Large intestine (tissue), 3 donors: ENCODE data around the gene ENDOG. TPM values are rescaled to one million over a fixed set of nuclear protein-coding genes. Genes with fewer than 3 reads are reported as not detected.
A peak's percentile ranks its signal among the peaks of the same experiment; 100 is the strongest.
"Not testable (repeated sequence)": the region's sequence is repeated elsewhere in the genome, so short reads cannot be mapped to it uniquely, and the experiment has no call there.

Experiments used
- DNase-seq, 2 donors: peaks; one replicate each; pipeline versions ENCODE4 v3.0.0 to v3.0.0-alpha.2; 2013
- H3K27ac ChIP-seq: one replicate; pipeline ENCODE4 v1.5.1; 2013; ENCODE audit warnings: low read length
- H3K27me3 ChIP-seq: 2 replicates; pipeline ENCODE4 v1.6.1; 2013; ENCODE audit warnings: low read length; ENCODE audit not compliant: control insufficient read depth, insufficient read depth
- H3K36me3 ChIP-seq: 2 replicates; pipeline ENCODE4 v1.6.1; 2013; ENCODE audit warnings: low read length; ENCODE audit not compliant: control insufficient read depth, insufficient read depth
- H3K4me1 ChIP-seq: one replicate; pipeline ENCODE4 v1.6.1; 2013; ENCODE audit warnings: low read length; ENCODE audit not compliant: control insufficient read depth, insufficient read depth
- H3K4me3 ChIP-seq: one replicate; pipeline ENCODE4 v1.5.1; 2013; ENCODE audit warnings: low read length
- H3K9me3 ChIP-seq: one replicate; pipeline ENCODE4 v1.6.1; 2013; ENCODE audit warnings: mild to moderate bottlenecking, low read depth, low read length, moderate library complexity; ENCODE audit not compliant: control insufficient read depth
- WGBS: methylation state at CpG from one replicate; pipeline ENCODE4 v1.1.5; 2013; ENCODE audit warnings: low lambda C conversion rate; ENCODE audit not compliant: insufficient coverage; 5-methylcytosine and 5-hydroxymethylcytosine counted together
- polyA plus RNA-seq: library from polyadenylated mRNA; unstranded; fragments of 120-200 nt; gene quantifications from one replicate; pipeline ENCODE4 v1.2.1, GENCODE V29; 2013

ENDOG gene
- polyA plus RNA-seq, 1 donor, result 14.4 TPM

DNA sequence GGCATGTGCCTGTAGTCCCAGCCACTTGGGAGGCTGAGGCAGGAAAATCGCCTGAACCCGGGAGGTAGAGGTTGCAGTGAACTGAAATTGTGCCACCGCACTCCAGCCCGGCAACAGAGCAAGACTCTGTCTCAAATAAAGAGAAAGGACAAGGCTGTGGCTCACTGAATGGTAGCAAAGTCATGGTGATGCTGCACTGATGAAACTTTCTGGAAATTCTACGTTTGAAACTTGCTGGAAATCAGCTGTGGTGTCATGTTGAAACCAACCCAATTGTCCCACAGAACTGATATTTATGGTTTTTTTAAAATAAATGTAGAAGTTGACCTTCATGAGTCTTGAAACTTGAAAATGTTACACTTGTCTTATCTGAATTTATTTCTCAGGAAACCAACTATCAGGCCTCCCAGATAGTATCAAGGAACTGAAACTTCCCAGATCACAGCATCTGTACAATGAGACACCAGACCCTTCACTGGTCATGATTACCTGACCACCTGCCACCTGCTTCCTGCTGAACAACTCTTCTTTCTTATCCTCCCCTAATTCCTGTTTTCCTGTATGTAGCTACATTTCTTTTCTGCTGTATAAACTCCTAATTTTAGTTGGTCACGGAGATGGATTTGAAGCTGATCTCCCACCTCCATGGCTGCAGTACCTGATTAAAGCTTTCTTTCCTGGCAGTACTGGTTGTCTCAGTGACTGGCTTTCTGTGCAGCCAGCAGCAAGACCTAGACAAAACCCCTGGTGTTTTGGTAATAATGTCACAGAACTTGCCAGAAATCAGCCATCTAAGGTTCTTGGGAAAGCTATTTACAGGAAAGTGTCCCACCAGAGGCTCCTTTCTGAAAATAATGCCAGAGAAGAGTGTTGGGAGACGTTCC lies 36.9 kb upstream of the ENDOG start:
- no CpG with 5 or more reads among the region's 7 CpGs for WGBS
- Histone ChIP-seq H3K4me1 (no peaks in the 10 kb centered on the region), H3K27ac (no peak overlapping the region), H3K36me3 (no peaks in the 10 kb centered on the region), H3K9me3 (no peaks in the 10 kb centered on the region), H3K27me3 (no peaks in the 10 kb centered on the region), H3K4me3 (no peak overlapping the region)
- no peak for DNase-seq

DNA sequence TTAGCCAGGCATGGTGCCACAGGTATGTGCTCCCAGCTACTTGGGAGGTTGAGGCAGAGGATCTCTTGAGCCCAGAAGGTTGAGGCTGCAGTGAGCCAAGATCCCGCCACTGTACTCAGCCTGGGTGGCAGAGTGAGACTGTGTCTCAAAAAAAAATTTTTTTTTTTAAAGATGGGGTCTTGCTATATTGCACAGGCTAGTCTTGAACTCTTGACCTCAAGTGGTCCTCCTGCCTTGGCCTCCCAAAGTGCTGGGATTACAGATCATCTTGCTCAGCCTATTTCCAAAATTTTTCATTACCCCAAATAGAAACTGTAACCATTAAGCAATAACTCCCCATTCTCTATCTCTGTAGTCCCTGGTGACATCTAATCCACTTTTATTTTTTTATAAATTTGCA lies 35.6 kb upstream of the ENDOG start:
- Histone ChIP-seq H3K4me3 (no peak overlapping the region), H3K27ac (no peak overlapping the region), H3K4me1 (peaks cover 3% of the 10 kb centered on the region), H3K9me3 (no peaks in the 10 kb centered on the region), H3K27me3 (no peaks in the 10 kb centered on the region), H3K36me3 (no peaks in the 10 kb centered on the region)
- WGBS, result 86% methylated on average over 1 of the region's 1 CpG
- DNase-seq, result no peak

DNA sequence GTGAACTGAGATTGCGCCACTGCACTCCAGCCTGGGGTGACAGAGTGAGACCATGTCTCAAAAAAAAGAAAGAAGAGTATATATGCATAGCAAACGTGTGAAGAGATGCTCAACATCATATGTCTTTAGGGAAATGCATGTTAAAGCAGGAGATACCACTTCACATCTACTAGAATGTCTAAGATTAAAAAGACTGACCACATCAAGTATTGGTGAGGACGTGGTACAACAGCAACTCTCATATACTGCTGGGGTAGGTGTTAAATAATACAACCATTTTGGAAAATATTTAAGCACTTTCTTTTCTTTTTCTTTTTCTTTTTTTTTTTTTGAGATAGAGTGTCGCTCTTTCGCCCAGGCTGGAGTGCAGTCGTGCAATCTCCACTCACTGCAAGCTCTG lies 32.9 kb upstream of the ENDOG start:
- Histone ChIP-seq H3K9me3 (no peaks in the 10 kb centered on the region), H3K4me3 (no peak overlapping the region), H3K4me1 (peaks cover 5% of the 10 kb centered on the region), H3K27me3 (no peaks in the 10 kb centered on the region), H3K36me3 (peaks cover 5% of the 10 kb centered on the region), H3K27ac (no peak overlapping the region)
- 100% methylated on average over 3 of the region's 6 CpGs for WGBS
- DNase-seq, result no peak

DNA sequence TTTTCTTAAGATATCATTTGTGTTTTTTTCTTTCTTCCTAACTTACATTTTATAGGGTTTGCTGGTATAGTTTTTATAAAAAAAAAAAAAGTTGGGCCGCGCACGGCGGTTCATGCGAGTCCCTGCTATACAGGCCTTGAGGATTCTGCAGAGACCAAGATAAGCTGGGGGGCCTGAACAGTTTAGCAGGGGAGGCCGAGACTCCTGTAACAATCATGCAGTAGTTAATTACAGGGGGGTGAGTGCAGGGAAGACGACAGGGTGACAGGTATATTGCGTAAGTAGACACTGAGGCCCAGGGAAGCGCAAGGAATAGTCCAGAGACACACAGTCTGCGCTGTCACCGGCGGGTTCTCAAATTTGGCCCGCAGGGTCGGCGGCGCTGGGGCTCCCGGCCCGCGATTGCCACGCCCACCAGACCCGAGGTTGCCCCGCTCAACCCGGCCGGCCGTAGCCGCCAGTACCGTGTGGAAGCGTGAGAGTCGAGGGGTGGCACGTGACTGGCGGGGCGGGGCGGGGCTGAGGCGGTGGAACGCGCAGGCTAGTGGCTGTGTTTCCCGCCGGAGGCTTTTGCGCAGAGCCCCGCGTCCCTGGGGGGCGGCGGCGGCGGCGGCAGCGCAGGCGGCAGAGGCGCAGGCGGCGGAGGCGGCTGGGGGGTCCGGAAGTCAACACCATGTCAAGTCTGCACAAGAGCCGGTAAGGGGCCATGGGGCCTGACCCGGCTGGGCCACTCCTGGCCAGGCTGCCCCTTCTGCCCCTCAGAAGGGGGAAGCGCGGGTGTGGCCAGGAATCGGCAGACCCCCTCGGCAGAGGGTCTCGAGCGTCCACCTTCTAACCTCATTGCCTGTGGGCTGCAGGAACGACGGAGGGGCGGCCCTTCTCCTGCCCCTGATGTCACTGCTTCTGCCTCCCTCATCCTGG lies 31.4 kb upstream of the ENDOG start, which contains the start of gene TBC1D13:
TBC1D13 (plus strand) TSS at position 573 of the 921 bp plus-strand sequence; CDS start at position 674, 101 bp downstream.
- H3K4me1 ChIP-seq, result peaks cover 5% of the 10 kb centered on the region
- H3K9me3 ChIP-seq, result no peaks in the 10 kb centered on the region
- no peaks in the 10 kb centered on the region for H3K27me3 ChIP-seq
- no CpG with 5 or more reads among the region's 64 CpGs for WGBS
- peak; percentile 59 to 92 for DNase-seq
- H3K4me3 ChIP-seq, result peak within 1 kb of the TSS; percentile 100
- peak within 1 kb of the TSS; percentile 88 for H3K27ac ChIP-seq
- H3K36me3 ChIP-seq, result peaks cover 20% of the 10 kb centered on the region

DNA sequence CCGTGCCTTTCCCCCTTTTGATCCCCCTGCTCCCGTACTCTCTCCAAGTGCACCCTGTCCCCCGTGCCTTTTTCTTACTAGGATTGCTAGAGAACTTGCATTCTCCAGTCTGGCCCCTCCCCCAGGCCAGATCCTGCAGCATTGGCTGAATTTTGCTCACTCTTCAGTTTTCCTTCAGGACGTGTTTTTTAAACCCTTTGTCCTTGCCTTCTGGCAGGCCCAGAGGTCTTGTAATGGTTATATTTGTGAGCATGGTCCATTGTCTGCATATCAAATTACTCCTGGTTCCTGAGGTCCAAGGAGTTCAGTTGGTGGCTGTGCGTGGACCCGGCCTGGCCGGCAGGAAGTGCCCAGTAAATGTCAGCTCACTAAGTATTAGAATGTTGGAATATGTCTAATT lies 30.6 kb upstream of the ENDOG start:
- H3K9me3 ChIP-seq, result no peaks in the 10 kb centered on the region
- H3K4me1 ChIP-seq, result peaks cover 5% of the 10 kb centered on the region
- peaks cover 27% of the 10 kb centered on the region for H3K36me3 ChIP-seq
- H3K4me3 ChIP-seq, result peak overlapping the region; percentile 100
- peak in 1 of 2 donors; percentile 48 for DNase-seq
- peak overlapping the region; percentile 78 for H3K27ac ChIP-seq
- no peaks in the 10 kb centered on the region for H3K27me3 ChIP-seq
- no CpG with 5 or more reads among the region's 7 CpGs for WGBS

DNA sequence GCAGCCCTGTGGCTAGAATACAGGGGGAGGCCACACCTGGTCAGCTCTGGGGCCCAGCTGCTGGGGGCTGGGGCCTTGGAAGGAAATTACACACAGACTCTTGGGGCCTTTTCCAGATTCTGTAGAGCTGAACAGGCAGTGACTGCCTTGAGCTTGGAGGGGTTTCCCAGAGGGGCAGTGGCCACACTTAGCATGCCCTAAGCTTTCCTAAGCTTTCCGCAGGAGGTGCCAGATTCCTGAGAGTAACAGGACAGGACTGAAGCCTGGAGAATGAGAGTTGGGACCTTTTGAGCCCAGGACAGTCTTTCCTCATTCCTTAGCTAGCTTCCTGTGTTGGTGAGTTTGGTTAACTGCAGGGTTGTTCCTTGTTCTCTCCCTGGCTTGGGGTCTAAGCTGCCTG lies 29.9 kb upstream of the ENDOG start:
- Histone ChIP-seq H3K4me1 (peaks cover 5% of the 10 kb centered on the region), H3K36me3 (peaks cover 35% of the 10 kb centered on the region), H3K27ac (no peak overlapping the region), H3K27me3 (no peaks in the 10 kb centered on the region), H3K4me3 (peak overlapping the region; percentile 100), H3K9me3 (no peaks in the 10 kb centered on the region)
- WGBS, result no CpG with 5 or more reads among the region's 1 CpG
- no peak for DNase-seq

DNA sequence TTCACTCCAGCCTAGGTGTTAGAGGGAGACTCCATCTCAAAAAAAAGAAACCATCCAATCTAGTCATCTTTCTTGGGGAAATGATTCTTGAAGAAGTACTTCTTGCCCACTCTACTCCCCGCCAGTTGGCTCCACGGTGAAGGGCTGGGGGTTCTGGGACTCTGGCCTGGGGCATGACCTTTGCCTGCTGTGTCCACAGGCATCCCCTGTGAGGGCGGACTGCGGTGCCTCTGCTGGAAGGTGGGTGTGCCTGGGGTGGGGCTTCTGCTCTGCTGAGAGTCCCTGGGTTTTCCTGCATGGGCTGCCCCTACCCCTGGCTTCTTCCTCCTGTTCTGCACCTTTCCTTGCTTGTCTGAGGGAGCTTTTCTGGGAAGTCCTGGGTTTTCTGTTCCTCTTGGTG lies 27.8 kb upstream of the ENDOG start:
- WGBS, result no CpG with 5 or more reads among the region's 4 CpGs
- Histone ChIP-seq H3K36me3 (peaks cover 45% of the 10 kb centered on the region), H3K9me3 (no peaks in the 10 kb centered on the region), H3K4me3 (no peak overlapping the region), H3K4me1 (peaks cover 5% of the 10 kb centered on the region), H3K27ac (no peak overlapping the region), H3K27me3 (no peaks in the 10 kb centered on the region)
- no peak for DNase-seq

DNA sequence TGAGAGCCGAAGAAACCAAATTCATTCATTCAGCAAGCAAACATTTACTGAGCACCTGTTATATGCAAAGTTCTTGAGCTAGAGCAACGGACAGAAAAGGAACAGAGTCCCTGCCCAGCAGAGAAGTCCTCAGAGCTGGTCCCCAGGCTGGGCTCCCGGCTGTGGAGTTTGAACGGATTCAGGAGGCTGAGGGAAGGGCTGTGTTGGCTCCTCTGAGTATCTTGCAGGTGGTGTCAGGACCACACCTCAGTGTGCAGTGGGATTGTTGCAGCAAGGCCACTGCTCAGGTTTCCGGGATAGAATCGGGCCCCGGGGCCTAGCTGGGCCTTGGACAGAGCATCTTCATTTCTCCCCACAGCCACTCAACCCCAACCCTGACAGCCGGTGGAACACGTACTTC lies 26.2 kb upstream of the ENDOG start:
- Histone ChIP-seq H3K4me1 (peaks cover 2% of the 10 kb centered on the region), H3K36me3 (peaks cover 54% of the 10 kb centered on the region)

DNA sequence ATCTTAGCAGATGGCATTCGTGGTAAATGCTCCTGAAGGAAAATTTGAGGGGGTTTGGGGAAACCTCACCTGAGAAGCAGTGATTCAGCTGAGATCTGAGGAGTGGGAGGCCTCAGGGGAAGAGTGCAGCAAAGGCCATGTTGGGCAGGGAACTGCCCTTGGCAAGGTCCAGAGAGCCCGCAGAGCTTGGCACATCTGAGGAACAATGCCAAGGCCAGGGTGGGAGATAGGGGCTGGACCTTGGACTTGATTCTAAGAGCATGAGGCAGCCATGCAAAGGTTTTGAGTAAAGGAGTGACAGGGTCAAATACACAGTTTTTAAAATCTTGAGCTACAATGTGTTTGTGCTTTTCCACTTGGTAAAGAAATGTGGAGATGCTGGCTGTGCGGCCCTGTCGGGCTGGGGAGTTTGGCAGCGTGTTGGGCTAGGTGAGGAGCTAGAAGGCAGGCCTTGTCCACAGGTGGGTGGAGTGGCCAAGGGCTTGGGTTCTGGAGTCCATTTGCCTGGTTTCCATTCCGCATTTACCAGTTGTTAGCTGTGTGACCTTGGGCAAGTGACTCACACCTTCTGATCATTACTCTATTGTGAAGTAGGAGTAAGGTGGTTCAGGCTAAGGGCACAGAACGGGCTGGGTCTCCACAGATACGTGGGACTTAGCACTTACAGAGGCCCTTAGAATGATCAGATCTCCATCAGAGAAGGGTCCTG lies 25.2 kb upstream of the ENDOG start:
- Histone ChIP-seq H3K4me1 (peaks cover 2% of the 10 kb centered on the region), H3K9me3 (no peaks in the 10 kb centered on the region), H3K27ac (no peak overlapping the region), H3K36me3 (peaks cover 63% of the 10 kb centered on the region), H3K4me3 (no peak overlapping the region), H3K27me3 (no peaks in the 10 kb centered on the region)
- no CpG with 5 or more reads among the region's 8 CpGs for WGBS
- no peak for DNase-seq

More for the DNA sequence above, 26.2 kb upstream of the ENDOG start:
- no CpG with 5 or more reads among the region's 9 CpGs for WGBS
- Histone ChIP-seq H3K4me3 (no peak overlapping the region), H3K9me3 (no peaks in the 10 kb centered on the region), H3K27ac (no peak overlapping the region), H3K27me3 (no peaks in the 10 kb centered on the region)
- no peak for DNase-seq

DNA sequence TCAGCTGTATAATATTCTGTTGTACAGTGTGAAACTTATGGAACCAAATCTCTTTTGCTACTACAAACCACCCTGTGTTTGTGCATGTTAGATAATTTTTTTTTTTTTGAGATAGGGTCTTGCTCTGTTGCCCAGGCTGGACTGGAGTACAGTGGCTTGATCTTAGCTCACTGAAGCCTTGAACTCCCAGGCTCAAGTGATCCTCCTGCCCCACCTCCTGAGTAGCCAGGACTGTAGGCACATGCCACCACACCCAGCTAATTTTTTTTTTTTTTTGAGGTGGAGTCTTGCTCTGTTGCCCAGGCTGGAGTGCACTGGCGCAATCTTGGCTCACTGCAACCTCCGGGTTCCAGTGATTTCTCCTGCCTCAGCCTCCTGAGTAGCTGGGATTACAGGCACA lies 23.3 kb upstream of the ENDOG start:
- not testable (repeated sequence) for H3K4me1 ChIP-seq, DNase-seq, H3K27me3 ChIP-seq, H3K27ac ChIP-seq, H3K4me3 ChIP-seq, H3K9me3 ChIP-seq
- H3K36me3 ChIP-seq, result peaks cover 74% of the 10 kb centered on the region
- no CpG with 5 or more reads among the region's 2 CpGs for WGBS
